Sigmoid colon (tissue), 7 donors: ENCODE results near the gene CEACAM1. TPM values are rescaled to one million over a fixed set of nuclear protein-coding genes. Genes with fewer than 3 reads are reported as not detected.
"Not testable (repeated sequence)": the region's sequence is repeated elsewhere in the genome, so short reads cannot be mapped to it uniquely, and the experiment has no call there.

Source experiments
- DNase-seq: peaks from one replicate; pipeline ENCODE4 v3.0.0-alpha.2; 2019
- H3K27ac ChIP-seq, 4 donors: fragments of 200-600 bp; sonication (generic); one replicate each; pipeline ENCODE4 v1.5.1; 2016 to 2019; ENCODE audit warnings: mild to moderate bottlenecking in 1 of 4
- H3K27me3 ChIP-seq, 3 donors: fragments of 200-600 bp; sonication (generic); one replicate each; pipeline ENCODE4 v1.5.1; 2019; ENCODE audit warnings: mild to moderate bottlenecking in 1 of 3
- H3K36me3 ChIP-seq, 4 donors: fragments of 200-600 bp; sonication (generic); one replicate each; pipeline ENCODE4 v1.5.1; 2016 to 2019
- H3K4me1 ChIP-seq, 4 donors: fragments of 200-600 bp; sonication (generic); one replicate each; pipeline ENCODE4 v1.5.1; 2017 to 2019
- H3K4me3 ChIP-seq, 4 donors: fragments of 200-600 bp; sonication (generic); one replicate each; pipeline ENCODE4 v1.5.1; 2017 to 2019; ENCODE audit warnings: mild to moderate bottlenecking in 2 of 4, moderate library complexity in 1 of 4
- H3K9me3 ChIP-seq, 4 donors: fragments of 200-600 bp in 3 of 4; sonication (generic) in 3 of 4; one replicate each; pipeline versions ENCODE4 v1.5.1 to v1.6.1; 2013 to 2019
- EP300 ChIP-seq, 4 donors: sonication (generic); formaldehyde crosslinking; IDR thresholded peaks; one replicate each; pipeline ENCODE4 v1.6.1; 2017; ENCODE audit warnings: antibody characterized with exemption in 4 of 4
- POLR2A ChIP-seq, 2 donors: fragments of 450-650 bp; IDR thresholded peaks; one replicate each; pipeline ENCODE4 v1.6.1; 2016; ENCODE audit warnings: antibody characterized with exemption in 2 of 2, mild to moderate bottlenecking in 2 of 2, moderate library complexity in 2 of 2
- POLR2AphosphoS5 ChIP-seq, 4 donors: sonication (generic); formaldehyde crosslinking; IDR thresholded peaks; one replicate each; pipeline ENCODE4 v1.6.1; 2017; ENCODE audit warnings: antibody characterized with exemption in 4 of 4
- WGBS, 2 donors: extraction: QIAGEN DNeasy Blood & Tissue Kit; methylation state at CpG; one replicate each; pipeline ENCODE4 v1.1.7; 2013; 5-methylcytosine and 5-hydroxymethylcytosine counted together
- intact Hi-C: fragments of 100-400 bp; cut with DNase I; formaldehyde crosslinking; loops from one replicate; pipeline ENCODE4 v1.15.1; 2023
- polyA plus RNA-seq, 3 donors: library from polyadenylated mRNA; stranded (reverse); fragments of 200-250 nt; gene quantifications; one replicate each; pipeline ENCODE4 v1.2.3, GENCODE V29; 2013
- total RNA-seq, 4 donors: library from RNA; depleted of rRNA; stranded (reverse); fragments of >200 nt; gene quantifications; one replicate each; pipeline ENCODE4 v1.1.0, GENCODE V29; 2016
- TF ChIP-seq, protein P1 (sequence below), 4 experiments: fragments of 450-650 bp in 3 of 4; fragments of 200-600 bp in 1 of 4; IDR thresholded peaks; one replicate each; pipeline ENCODE4 v1.5.1; 2016 to 2019; ENCODE audit warnings: antibody characterized with exemption in 4 of 4, mild to moderate bottlenecking in 3 of 4, moderate library complexity in 2 of 4
- donor health status: healthy with polysubstance abuse.
- donor health status: Bipolar disorder and iron deficiency.
- donor health status: healthy.

Gene CEACAM1
- total and polyA plus RNA-seq, 7 donors: 0.55 to 444 (median 2.4) TPM

DNA sequence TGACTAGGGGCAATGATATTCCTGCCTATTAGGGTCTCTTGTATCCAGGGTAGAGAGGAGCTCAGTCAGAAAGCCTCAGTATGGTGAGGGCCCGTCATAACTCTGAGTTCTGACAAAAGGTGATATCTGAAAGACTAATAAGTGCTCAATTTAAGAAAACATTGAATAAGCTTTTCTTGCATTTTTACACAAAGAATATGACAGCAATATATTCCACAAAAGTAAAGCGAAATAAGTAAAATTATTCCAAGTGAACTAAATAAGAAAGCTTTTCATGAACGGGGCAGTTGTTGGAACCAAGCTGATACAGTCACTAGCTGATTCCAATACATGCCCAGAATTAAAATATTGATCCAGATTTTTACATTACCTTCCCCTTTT, 40.5 kb downstream of the CEACAM1 start:
- intact Hi-C loops: no loop called here
- no peaks in the 10 kb centered on the region for H3K36me3 ChIP-seq
- no peak for DNase-seq
- H3K4me1 ChIP-seq: no peaks in the 10 kb centered on the region
- no peaks in the 10 kb centered on the region for H3K27me3 ChIP-seq
- H3K27ac ChIP-seq: no peak overlapping the region
- H3K4me3 ChIP-seq: no peak overlapping the region
- H3K9me3 ChIP-seq: no peaks in the 10 kb centered on the region
- TF ChIP-seq POLR2AphosphoS5 (IDR thresholded peaks at IDR 0.05) (no peak), EP300 (IDR thresholded peaks at IDR 0.05) (no peak), POLR2A (IDR thresholded peaks at IDR 0.05) (no peak)
- TF ChIP-seq, protein P1, sequence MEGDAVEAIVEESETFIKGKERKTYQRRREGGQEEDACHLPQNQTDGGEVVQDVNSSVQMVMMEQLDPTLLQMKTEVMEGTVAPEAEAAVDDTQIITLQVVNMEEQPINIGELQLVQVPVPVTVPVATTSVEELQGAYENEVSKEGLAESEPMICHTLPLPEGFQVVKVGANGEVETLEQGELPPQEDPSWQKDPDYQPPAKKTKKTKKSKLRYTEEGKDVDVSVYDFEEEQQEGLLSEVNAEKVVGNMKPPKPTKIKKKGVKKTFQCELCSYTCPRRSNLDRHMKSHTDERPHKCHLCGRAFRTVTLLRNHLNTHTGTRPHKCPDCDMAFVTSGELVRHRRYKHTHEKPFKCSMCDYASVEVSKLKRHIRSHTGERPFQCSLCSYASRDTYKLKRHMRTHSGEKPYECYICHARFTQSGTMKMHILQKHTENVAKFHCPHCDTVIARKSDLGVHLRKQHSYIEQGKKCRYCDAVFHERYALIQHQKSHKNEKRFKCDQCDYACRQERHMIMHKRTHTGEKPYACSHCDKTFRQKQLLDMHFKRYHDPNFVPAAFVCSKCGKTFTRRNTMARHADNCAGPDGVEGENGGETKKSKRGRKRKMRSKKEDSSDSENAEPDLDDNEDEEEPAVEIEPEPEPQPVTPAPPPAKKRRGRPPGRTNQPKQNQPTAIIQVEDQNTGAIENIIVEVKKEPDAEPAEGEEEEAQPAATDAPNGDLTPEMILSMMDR (IDR thresholded peaks at IDR 0.05): no peak
- WGBS, 2 donors: 94 to 96% methylated on average over 3 of the region's 3 CpGs

DNA sequence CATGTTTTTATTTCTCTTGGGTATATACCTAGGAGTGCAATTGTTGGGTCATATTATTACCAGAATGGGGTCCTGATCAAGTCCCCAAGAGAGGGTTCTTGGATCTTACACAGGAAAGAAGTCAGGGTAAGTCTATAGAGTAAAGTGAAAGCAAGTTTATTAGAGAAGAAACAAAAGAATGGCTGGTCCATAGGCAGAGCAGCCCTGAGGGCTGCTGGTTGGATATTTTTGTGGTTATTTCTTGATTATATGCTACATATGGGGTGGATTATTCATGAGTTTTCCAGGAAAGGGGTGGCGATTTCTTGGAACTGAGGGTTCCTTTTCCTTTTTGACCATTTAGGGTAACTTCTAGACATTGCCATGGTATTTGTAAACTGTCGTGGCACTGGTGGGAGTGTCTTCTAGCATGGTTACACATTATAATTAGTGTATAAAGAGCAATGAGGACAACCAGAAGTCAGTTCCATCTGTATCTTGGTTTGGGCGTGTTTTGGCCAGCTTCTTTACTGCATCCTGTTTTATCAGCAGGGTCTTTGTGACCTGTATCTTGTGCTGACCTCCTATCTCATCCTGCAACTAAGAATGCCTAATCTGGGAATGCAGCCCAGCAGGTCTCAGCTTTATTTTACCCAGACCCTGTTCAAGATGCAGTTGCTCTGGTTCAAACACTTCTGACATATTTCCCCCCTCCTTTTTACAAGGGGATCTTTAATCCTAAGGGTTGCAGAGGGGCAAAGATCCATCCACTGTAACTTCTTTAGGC, 41.1 kb downstream of the CEACAM1 start:
- TF ChIP-seq EP300 (IDR thresholded peaks at IDR 0.05) (no peak), POLR2AphosphoS5 (IDR thresholded peaks at IDR 0.05) (no peak), POLR2A (IDR thresholded peaks at IDR 0.05) (no peak)
- TF ChIP-seq, protein P1 (IDR thresholded peaks at IDR 0.05): no peak
- intact Hi-C loops: no loop called here
- no peak overlapping the region for H3K27ac ChIP-seq
- DNase-seq: no peak
- no peaks in the 10 kb centered on the region for H3K4me1 ChIP-seq
- no peaks in the 10 kb centered on the region for H3K27me3 ChIP-seq
- no peaks in the 10 kb centered on the region for H3K9me3 ChIP-seq
- no peak overlapping the region for H3K4me3 ChIP-seq
- WGBS, 2 donors: 76 to 85% methylated on average over 3 of the region's 3 CpGs
- H3K36me3 ChIP-seq: no peaks in the 10 kb centered on the region

- H3K4me3 ChIP-seq, H3K4me1 ChIP-seq, H3K9me3 ChIP-seq, H3K27me3 ChIP-seq, H3K27ac ChIP-seq, H3K36me3 ChIP-seq, DNase-seq, intact Hi-C loops: not testable (repeated sequence)
- WGBS, 2 donors: 90 to 92% methylated on average over 4 of the region's 4 CpGs
Measured at GRCh38 chr19:42485036-42485435, 43.2 kb downstream of the CEACAM1 start.

DNA sequence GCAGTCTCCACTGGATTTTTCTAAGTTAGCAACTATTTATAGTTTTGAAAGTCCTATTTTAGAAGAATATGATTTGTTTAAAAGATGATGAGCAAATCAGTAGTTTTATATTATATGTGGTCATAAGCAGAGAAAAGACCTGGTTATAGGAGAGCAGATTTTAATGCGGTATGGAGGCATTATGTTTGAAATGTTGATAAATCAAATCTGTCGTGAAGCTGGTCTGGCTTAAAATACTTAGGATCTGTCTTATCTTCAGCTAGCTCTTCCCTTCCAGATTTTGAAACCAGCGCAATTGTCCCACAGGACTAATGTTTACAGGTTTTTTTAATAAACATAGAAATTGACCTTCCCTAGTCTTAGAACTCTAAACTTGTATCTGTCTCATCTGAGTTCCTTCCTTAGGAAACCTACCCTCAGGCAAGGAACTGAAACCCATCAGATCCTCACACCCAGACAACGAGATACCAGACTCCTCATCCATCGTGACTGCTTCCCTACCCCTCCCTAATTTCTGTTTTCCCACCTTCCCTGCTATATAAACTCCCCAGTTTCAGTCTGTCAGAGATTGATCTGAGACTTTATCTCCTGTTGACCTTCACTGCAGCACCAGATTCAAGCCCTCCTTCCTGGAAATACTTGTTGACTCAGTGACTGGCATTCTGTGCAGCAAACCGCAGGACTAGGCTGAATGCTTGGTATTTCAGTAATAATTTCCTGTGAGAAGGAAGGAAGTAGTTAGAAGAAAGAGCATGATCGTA, 47.8 kb downstream of the CEACAM1 start:
- no peaks in the 10 kb centered on the region for H3K4me1 ChIP-seq
- intact Hi-C loops: no loop called here
- no peak for TF ChIP-seq EP300 (IDR thresholded peaks at IDR 0.05)
- no peak for TF ChIP-seq POLR2AphosphoS5 (IDR thresholded peaks at IDR 0.05)
- no peak for TF ChIP-seq POLR2A (IDR thresholded peaks at IDR 0.05)
- TF ChIP-seq, protein P1 (IDR thresholded peaks at IDR 0.05): no peak
- H3K4me3 ChIP-seq: no peak overlapping the region
- DNase-seq: no peak
- H3K27me3 ChIP-seq: no peaks in the 10 kb centered on the region
- no peaks in the 10 kb centered on the region for H3K36me3 ChIP-seq
- no peaks in the 10 kb centered on the region for H3K9me3 ChIP-seq
- WGBS, 2 donors: 49 to 60% methylated on average over 7 of the region's 7 CpGs
- no peak overlapping the region for H3K27ac ChIP-seq

GRCh38 chr19:42479736-42480135, 48.5 kb downstream of the CEACAM1 start:
- no peak overlapping the region for H3K27ac ChIP-seq
- H3K9me3 ChIP-seq: no peaks in the 10 kb centered on the region
- H3K4me3 ChIP-seq: no peak overlapping the region
- H3K4me1 ChIP-seq: no peaks in the 10 kb centered on the region
- 94 to 95% methylated on average over 9 of the region's 9 CpGs for WGBS, 2 donors
- TF ChIP-seq EP300 (IDR thresholded peaks at IDR 0.05) (no peak), POLR2A (IDR thresholded peaks at IDR 0.05) (no peak), POLR2AphosphoS5 (IDR thresholded peaks at IDR 0.05) (no peak)
- TF ChIP-seq, protein P1 (IDR thresholded peaks at IDR 0.05): no peak
- DNase-seq: no peak
- no peaks in the 10 kb centered on the region for H3K36me3 ChIP-seq
- H3K27me3 ChIP-seq: no peaks in the 10 kb centered on the region
- intact Hi-C loops: no loop called here
